PC-3 (cell line): Measurements from ENCODE around the gene GNAI2.

Experiments
- EZH2 ChIP-seq: fragments of 300-600 bp; sonication (generic); IDR thresholded peaks from one replicate; pipeline ENCODE4 v1.6.1; 2017; ENCODE audit warnings: antibody characterized with exemption, mild to moderate bottlenecking, low read length; ENCODE audit not compliant: unreplicated experiment
- TF ChIP-seq, protein P1 (sequence below): fragments of 300-600 bp; sonication (generic); conservative IDR thresholded peaks from 2 replicates; pipeline ENCODE4 v1.5.1; 2017; ENCODE audit warnings: antibody characterized with exemption, low read depth, mild to moderate bottlenecking, low read length

DNA sequence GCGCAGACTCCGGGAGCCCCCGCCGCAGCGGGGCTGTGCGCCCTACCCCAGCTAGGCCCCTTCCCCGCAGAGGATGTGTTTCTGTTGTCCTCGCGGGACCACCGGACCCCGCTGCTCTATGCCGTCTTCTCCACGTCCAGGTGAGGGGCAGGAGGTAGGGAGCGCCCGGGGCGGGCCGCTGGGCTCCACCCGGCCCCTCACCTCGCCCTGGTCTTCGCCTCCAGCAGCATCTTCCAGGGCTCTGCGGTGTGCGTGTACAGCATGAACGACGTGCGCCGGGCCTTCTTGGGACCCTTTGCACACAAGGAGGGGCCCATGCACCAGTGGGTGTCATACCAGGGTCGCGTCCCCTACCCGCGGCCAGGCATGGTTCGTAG, 37.7 kb downstream of the GNAI2 start:
- TF ChIP-seq, protein P1, sequence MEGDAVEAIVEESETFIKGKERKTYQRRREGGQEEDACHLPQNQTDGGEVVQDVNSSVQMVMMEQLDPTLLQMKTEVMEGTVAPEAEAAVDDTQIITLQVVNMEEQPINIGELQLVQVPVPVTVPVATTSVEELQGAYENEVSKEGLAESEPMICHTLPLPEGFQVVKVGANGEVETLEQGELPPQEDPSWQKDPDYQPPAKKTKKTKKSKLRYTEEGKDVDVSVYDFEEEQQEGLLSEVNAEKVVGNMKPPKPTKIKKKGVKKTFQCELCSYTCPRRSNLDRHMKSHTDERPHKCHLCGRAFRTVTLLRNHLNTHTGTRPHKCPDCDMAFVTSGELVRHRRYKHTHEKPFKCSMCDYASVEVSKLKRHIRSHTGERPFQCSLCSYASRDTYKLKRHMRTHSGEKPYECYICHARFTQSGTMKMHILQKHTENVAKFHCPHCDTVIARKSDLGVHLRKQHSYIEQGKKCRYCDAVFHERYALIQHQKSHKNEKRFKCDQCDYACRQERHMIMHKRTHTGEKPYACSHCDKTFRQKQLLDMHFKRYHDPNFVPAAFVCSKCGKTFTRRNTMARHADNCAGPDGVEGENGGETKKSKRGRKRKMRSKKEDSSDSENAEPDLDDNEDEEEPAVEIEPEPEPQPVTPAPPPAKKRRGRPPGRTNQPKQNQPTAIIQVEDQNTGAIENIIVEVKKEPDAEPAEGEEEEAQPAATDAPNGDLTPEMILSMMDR, result no peak
- TF ChIP-seq EZH2, result no peak
